ENCODE measurements around the gene NUDT4.
"Not testable (repeated sequence)": the region's sequence is repeated elsewhere in the genome, so short reads cannot be mapped to it uniquely, and the experiment has no call there.

The NUDT4 gene

DNA sequence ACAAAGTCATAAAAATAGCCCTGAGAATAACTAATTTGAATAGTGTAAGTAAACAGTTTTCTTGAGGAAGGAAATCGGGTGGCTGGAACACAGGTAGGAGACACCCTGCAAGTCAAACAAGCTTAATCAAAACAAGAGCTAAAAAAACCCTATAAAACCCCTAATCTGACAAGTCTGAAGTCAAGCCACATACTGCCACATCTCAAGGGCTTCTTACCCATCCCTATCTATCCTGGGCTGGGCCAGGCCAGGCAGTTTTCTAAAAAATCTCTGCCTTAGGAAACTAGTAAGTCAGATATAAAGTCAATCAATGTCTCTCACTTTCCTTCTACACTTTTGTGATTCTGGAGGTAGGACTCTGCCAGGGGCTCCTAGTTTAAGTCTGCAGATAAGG lies 48.7 kb downstream of the NUDT4 start:
- no peak for DNase-seq

DNA sequence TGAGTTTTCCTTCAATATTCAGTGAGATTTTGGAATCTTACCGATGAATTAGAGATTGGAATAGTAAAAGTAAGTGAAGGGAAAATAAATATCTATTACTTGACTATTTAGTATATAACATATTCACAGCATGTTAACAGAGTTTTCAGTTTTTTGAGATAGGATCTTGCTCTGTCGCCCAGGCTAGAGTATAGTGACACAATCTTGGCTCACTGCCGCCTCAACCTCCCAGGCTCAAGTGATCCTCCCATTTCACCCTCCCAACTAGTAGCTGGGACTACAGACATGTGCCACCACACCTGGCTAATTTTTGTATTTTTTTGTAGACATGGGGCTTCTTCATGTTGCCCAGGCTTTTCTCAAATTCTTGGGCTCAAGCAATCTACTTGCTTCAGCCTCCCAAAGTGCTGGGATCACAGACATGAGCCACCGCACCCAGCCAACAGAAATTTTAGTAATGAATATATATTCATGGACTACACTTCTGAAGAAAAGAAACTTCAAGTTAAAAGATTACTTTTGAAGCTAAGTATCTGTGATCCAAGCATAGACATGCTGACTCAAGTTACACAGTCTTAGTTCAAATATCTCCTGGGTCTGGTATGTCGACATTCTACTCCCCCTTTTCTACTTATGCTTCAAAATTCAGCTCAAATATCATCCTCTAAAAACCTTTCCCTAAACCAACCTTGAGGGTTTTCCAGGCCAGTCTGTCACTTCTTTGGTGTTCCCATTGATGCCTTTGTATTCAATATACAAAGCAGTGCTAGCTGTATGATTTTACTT lies 50.2 kb downstream of the NUDT4 start:
- no peak for DNase-seq

DNA sequence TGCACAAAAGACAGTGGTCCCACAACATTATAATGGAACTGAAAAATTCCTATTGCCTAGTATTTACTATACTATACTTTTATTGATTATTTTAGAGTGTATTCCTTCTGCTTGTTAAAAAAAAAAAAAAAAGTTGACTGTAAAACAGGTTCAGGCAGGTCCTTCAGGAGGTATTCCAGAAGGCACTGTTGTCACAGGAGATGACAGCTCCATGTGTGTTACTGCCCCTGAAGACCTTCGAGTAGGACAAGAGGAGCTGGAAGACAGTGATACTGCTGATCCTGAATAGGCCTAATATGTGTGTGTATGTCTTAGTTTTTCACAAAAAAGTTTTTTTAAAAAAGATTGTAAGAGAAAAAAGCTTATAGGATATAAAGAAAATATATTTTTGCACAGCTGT lies 51.7 kb downstream of the NUDT4 start:
- no peak for DNase-seq

DNA sequence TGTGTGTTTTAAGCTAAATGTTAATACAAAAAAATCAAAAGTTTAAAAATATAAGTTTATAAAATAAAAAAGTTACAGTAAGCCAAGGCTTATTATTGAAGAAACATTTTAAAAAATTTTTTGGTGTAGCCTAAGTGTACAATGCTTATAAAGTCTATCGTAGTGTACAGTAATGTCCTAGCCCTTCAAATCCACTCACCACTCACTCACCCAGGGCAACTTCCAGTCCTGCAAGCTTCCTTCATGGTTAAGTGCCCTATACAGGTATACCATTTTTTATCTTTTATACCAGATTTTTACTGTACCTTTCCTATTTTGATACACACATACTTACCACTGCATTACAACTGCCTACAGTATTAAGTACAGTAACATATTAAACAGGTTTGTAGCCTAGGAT lies 52.1 kb downstream of the NUDT4 start:
- no peak for DNase-seq

DNA sequence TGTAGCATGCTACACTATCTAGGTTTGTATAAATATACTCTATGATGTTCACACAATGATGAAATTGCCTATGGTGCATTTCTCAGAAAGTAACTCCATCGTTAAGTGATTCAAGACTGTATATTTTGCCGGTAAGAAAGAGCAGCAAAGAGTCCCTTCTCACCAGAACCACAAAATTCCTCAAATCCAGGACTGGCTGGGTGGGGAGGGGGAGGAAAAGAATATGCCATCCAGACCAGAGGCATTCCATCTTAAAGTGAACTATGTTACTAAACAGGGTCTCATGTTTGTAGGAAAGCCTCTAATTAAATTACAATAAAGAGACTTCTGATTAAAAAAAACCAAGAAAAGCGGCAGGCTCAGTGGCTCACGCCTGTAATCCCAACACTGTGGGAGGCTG lies 52.6 kb downstream of the NUDT4 start:
- DNase-seq: no peak

DNA sequence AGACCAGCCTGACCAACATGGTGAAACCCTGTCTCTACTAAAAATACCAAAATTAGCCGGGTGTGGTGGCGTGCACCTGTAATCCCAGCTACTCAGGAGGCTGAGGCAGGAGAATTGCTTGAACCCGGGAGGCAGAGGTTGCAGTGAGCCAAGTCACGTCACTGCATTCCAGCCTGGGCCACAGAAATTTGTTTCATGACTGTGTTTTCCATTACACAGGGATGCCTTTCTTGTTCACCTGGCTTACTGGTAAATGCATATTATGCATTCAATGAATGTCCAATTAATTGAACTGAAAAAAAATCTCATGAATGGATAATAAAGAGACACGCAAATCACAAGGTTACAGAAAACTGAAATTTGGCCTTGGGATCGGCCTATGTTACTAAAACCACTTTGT lies 54.3 kb downstream of the NUDT4 start:
- not testable (repeated sequence) for DNase-seq

DNA sequence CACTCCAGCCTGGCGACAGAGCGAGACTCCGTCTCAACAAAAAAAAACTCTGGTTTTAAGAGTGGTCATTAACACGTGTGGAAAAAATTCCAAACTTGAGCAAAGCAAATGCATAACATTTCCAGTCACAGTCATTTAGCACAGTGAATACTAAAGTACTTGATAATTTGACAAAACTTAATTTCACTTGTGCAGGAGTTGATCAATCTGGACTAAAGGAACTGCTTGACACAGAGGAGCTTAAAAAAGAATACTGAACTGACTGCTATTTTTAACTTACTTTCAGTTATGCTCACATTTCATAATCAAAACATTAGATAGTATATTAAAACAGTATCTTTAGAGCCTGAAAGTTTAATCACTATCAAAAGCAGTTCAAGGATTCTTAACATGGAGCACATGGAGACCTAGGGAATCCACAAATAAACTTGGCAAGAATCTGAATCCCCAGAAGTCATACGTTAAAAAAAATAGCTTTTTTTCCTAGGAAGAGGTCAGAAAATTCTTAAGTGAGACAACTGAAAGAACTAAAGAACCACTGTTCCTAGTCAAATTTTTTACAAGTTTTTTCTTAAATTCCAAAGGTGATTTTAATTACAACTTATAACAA lies 56.6 kb downstream of the NUDT4 start:
- no peak for DNase-seq

DNA sequence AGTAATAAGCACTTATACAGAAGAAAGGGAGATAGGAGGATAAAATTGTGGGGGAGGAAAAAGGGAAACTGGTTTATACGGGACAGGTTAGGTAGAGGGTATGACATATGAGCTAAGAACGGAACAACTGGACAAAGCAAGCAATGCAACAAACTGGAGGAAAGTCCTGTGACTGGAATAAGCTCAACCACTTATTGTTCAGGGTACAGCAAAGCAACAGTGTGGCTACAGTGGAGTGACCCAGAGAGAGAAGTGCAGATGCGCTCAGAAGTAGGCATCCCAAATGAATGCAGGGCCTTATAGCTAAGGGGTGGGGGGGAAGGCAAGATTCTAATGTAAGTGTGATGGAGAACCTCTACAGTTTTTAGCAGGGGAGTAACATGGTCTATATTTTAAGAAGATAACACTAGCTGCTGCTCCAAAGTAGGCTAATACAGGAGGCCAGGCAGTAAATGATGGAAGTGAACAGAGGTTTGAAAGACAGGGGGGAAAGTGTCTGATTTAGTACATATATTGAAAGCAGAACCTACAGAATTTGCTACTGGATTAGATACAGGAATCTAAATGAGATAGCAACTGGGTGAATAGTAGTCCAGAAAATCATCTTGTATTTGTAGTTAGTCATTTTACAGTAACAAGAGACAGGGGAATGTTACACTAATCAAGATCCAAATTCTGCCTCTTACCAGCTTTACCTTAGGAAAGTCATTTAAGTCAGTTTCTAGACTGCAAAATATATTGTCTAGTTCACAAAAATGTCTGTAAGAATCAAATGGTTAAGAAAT lies 60.7 kb downstream of the NUDT4 start:
- DNase-seq: no peak

DNA sequence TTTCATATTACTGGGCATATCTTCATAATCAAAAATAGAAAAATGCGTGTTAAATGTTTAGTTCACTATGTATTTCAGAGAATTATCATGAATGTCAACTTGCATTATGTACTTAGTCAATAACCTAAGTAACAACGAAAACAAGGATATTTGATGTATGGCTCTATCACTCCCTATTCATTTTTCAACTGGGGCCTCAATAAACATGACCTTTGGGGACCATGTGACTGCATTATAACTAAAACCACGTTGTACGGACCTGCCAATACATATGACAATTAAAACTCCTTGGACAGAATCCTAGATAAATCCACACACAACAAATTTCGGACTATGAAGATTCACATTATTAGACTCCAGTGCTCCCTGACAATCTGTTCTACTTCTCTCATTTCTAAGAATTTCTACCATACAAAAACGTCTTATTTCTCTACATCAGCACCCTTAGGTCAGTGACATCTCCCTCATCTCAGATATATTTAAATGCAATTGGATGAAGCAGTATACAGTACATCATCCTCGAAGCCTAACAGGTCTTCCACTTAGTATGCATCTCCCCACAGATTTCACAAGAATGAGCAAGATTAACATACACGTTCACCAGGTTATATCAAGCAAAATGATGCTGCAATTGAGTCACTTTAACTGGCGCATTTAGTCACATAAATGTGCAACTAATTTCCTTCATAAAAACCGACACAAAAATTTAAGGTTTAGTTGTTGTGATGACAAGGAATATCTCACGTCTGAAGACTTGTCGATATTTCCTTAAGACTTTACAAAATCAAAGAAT lies 62.5 kb downstream of the NUDT4 start:
- DNase-seq: no peak

DNA sequence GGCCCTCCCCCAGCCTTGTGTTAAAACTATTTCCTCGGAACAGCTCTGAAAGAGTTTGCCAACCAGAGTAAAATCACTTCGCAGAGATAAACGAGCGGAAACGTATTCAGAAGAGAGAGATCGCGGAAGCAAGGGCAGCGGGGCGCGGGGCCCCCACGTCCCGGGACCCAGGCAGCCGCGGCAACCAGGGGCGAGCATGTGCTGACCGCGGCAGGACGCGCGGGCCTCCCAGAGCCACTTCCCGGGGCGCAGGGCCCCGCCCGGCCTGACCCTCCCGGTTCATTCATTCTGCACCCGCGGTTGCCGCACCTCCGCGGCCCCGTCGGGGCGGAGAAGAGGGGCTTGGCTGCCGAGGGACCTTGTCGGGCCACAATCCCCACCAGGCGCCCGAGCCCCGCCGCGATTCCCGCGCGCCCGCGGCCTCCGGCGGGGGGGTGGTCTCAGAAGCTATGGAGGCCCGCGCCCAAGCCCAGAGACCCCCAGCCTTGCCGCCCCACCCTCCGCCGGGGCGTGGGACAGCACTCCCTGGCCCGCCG lies 63.4 kb downstream of the NUDT4 start:
- peak in 8 of 56 donors; percentile 13 to 45 (median 31) for DNase-seq

DNA sequence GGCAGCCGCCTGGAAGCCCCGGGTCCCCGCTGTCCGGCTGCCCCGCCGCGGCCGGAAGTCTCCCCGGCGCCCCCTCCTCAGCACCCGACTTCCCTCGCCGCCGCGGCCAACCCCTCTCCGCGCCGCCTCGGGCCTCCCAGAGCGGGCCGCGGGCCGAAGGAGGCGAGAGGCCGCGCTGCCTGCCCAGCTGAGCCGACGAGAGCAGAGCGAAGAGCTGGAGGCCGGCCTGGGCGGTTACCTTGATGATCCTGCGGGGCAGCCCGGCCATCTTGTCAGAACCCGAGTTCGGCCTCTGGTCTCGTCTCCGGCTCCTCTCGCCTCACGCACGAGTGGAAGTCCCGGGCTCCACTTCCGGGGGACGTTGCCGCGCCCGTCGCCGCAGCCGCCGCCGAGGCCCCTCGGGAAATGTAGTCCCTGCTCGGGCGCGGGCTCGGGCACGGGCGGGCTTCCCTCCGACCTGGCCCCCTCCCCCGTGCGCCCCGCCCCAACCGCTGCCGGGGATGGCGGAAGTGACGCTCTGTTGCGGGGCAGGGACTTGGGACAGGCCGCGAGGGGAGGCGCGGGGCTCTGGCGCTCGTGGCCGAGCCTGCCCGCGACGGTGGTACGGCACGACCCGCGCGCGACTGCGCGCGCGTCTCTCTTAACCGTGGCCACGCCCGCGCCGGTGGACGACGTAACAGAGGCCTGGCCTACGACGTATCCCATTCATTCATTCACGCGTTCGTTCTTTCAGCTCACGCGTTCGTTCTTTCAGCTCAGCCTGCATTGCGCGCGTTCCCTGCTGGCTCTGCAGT lies 64.1 kb downstream of the NUDT4 start, which contains the start of gene UBE2N:
Gene UBE2N, minus strand, starts transcription at position 331 of the 794 bp plus-strand sequence. Its CDS starts 63 bp downstream, at position 268.
- peak; percentile 73 to 98 (median 95) for DNase-seq

DNA sequence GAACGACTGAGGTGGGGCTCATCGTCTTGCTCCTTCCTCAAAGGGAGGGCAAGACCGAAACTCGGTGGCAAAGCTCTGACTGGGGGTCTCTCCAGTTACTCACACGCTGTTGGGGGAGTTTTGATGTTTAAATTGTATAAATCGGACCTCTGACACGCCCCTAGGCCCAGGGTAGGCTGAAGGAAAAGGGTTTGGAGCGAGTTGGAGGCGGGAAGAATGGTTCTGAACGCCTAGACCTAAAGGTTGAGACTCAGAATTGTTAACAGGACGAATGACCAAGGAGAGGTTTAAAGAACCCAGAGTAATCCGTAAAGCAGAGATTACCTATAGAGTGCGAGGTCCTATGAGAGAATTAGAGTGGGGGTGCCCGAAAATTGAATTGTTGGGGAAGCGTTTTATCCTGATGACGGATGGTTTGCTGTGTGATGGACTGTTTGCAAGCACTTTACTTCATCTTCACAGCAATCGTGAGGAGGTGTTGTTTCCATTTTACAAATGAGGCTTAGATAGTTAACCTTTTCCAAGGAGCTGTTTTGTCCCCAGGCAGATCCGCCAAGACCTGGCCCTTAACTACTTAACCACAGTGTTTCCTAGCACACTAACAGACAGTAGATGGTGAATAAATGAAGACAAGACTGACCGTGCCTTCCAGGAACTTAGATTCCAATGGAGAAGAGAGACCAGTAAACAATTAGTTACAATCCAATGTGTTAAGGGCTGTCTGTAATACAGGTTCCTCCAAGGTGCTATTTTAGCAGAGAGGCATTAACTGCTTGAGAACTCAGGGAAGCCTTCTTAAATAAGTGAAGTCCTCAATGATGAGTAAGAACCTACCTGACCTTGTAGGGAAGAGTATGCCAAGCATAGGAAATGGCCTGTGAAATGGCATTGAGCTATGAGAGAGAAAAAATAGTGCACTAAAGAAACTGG lies 65.0 kb downstream of the NUDT4 start:
- DNase-seq: no peak

DNA sequence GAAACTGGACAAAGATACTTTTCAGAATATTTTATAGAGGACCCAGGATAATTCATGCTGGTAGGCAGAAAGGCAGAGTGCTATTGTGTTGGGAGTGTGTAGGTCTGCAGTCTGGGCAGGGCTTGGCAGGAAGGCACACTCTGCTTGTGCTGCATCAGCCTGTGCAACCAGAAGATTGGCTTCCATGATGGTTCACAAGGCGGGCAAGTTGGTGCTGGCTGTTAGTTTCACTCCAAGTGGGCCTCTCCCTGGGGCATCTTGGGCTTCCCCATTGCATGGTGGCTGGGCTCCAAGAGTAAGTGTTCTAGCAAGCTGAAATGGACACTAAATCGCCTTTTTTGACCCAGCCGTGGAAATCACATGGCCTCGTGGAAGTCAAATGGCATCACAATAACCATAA lies 65.9 kb downstream of the NUDT4 start:
- DNase-seq: no peak

DNA sequence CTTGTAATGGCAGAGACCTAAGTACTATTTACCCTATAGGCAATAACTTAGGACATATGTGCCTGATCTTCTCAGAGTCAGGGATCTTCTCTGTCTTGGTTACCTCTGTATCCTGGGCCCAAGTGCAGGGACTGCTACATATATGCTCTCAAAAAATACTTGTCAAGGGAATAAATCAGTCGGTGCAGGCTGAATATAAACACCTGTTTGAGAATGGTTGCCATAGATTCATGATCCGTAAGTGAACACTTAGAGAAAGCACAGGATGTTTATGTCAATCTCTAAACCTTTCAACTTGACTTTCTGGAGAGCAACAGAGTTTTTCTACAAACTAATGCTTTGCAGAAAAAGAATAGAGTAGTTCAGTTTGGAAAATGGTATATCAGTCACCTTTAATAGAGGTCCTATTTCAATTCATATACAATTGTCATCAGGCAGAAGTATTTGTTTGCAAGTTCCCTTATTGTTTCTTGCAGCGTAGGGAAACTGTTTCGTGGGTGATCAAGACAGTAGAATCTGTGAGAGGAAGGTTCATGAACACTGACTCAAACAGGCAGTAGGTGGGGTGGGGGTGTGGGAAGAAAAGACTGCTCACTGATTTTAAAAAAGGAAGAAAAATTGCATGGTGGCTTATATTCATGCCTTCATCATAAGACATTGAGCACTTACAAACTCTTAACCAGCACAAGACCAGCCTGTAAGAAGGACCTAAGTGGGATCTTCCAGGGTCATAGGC lies 70.0 kb downstream of the NUDT4 start:
- no peak for DNase-seq

DNA sequence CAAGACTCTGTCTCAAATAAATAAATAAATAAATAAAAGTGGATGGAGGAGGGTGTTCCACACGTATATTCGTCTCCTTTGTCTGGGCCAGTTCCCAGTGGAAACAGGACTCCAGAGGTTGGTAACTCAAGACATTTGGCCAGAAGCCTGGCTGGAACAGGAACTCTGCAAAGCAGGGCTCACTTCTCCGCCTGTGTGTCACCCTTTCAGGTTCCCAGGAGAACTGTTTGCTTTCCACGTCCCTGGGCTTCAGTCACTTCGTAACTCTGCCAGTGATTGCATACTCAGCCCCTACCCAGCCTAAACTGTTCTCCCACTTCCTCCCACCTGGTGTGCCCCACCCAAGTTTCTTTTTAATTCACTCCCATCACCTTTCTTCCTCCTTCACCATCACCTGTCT lies 71.1 kb downstream of the NUDT4 start:
- DNase-seq: no peak

DNA sequence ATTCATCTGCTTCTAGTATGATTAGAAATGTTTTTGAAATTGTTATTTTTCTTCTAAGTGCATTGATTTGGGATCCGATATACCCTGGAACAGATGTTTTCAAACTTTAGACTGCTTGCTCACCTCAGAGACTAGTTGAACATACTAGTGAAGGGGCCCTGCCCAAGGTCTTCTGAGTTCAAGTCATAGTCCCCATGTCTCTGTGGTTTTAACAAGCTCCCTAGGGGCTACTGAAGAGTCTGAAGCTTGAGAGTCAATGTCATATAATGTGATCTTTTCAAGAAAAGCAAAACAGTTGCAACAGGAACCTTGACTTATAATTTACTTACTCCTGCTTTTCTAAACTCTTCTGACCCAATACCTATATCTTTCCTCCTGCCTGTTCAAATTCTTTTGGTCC lies 71.6 kb downstream of the NUDT4 start:
- no peak for DNase-seq

DNA sequence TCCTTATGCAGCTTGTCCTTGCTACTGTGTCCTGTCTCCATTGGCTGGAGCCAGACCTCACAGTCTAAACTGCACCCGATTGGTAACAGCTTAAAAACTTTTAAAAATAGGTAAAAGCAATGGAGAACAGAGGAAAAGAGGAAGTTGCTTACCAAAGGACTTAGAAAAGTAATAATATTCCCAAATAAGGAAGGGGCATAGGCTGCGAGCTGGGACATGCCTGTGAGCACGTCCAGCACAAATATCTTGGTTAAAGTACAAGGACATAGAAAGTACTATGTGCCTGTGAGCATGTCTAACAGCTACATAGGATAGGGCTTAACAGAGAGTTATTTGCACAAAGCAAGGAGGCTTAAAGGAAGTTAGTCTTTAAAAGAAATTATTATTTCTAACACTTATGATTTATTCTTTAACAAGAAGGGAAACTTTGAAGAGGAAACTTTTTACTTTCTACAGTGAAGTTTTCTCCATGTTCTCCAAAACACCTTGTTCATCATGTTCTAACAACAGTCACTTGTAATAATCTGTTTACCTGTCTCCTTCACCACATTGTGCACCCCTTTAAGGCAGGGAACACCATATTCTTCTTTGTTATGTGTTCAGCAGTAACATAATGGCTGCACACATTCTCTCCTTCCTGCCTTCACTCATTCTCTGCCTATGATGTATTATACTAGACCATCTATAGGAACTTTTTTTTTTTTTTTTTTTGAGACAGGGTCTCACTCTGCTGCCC lies 73.9 kb downstream of the NUDT4 start:
- DNase-seq: no peak

DNA sequence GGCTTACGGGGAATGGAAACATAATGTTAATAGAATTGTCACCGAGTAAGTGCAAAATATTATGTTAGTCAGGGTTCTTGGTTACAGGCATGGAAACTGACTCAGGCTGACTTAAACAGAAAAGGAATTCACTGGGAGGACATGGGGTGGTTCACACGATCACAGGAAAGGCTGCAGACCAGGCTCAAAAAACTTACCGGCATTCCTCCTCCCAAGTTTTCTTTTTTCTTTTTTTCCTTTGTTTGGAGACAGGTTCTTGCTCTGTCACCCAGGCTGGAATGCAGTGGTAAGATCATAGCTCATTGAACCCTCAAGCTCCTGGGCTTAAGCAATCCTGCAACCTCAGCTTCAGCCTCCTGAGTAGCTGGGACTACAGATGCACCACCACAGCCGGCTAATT lies 75.9 kb downstream of the NUDT4 start:
- no peak for DNase-seq

Measured in amygdala (tissue), 56 donors.